Endothelial cell of umbilical vein (primary cell): ENCODE data around the gene CPD.

ENCODE experiments used
- CTCF ChIP-seq, 2 donors: IDR thresholded peaks; 1 replicate in 1 of 2; 2 replicates in 1 of 2; pipeline ENCODE4 v1.5.1; 2011; ENCODE audit warnings: low read length in 2 of 2, mild to moderate bottlenecking in 2 of 2, moderate library complexity in 2 of 2, control low read depth in 1 of 2, inconsistent platforms in 1 of 2, low read depth in 1 of 2; ENCODE audit not compliant: insufficient read depth in 1 of 2; ENCODE audit errors: extremely low read depth in 1 of 2
- MYC ChIP-seq: IDR thresholded peaks from one replicate; pipeline ENCODE4 v1.6.1; 2011; ENCODE audit warnings: mild to moderate bottlenecking, low read depth, low read length
- POLR2A ChIP-seq: IDR thresholded peaks from 2 replicates; pipeline ENCODE4 v1.6.1; 2012; ENCODE audit warnings: low read depth, mild to moderate bottlenecking, control low read depth, low read length

GRCh38 chr17:30421592-30421991 is 42.9 kb downstream of the CPD start:
- TF ChIP-seq CTCF (IDR thresholded peaks at IDR 0.05; ENCODE audit: extremely low read depth in 1 of 2, insufficient read depth in 1 of 2, low read depth in 1 of 2, low read length in 2 of 2) = no peak
- TF ChIP-seq POLR2A = no peak
- TF ChIP-seq MYC = no peak
